Stimulated activated CD4-positive, alpha-beta T cell treated with anti-CD3 and anti-CD28 coated beads, Interleukin-15, amount 100 ng/mL, for 1 hour (primary cell): Measurements from ENCODE around the gene SLC16A8.
A peak's percentile ranks its signal among the peaks of the same experiment; 100 is the strongest.

Experiments
- DNase-seq, 2 donors: peaks; one replicate each; pipeline ENCODE4 v3.0.0-alpha.2; 2020; ENCODE audit warnings: low read depth in 1 of 2, low spot score in 1 of 2

Gene SLC16A8

DNA sequence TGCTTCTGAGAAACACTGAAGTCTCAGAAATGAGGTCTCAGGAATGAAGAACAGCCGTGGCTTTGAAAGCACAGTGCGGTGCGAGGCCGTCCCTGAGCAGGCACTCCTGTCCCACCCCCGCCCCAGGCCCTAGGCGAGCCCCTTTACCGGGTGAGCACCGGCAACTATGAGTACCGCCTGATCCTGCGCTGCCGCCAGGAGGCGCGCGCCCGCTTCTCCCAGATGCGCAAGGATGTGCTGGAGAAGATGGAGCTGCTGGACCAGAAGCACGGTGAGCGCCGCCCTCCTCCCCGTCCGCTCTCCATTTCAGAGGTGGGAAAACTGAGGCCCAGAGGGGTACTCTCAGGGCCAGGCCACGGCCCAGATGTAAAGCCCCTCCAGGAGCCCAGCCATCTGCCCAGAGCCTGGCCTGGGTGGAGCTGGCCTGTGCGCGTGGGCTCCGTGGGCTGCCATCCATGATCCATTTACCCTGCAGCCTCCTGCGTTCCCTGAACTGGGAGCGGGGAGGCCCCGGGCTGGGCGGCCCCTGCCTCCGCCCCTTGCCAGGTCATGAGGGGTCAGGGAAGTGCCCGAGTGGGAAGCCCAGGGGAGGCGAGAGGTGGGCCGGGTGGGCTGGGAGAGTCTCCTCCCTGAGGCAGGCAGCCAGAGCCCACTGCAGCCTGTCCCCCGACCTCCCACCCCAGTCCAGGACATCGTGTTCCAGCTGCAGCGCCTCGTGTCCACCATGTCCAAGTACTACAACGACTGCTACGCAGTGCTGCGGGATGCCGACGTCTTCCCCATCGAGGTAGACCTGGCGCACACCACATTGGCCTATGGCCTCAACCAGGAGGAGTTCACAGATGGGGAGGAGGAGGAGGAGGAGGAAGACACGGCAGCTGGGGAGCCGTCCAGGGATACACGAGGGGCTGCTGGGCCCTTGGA, 9.5 kb downstream of the SLC16A8 start:
- DNase-seq = no peak

DNA sequence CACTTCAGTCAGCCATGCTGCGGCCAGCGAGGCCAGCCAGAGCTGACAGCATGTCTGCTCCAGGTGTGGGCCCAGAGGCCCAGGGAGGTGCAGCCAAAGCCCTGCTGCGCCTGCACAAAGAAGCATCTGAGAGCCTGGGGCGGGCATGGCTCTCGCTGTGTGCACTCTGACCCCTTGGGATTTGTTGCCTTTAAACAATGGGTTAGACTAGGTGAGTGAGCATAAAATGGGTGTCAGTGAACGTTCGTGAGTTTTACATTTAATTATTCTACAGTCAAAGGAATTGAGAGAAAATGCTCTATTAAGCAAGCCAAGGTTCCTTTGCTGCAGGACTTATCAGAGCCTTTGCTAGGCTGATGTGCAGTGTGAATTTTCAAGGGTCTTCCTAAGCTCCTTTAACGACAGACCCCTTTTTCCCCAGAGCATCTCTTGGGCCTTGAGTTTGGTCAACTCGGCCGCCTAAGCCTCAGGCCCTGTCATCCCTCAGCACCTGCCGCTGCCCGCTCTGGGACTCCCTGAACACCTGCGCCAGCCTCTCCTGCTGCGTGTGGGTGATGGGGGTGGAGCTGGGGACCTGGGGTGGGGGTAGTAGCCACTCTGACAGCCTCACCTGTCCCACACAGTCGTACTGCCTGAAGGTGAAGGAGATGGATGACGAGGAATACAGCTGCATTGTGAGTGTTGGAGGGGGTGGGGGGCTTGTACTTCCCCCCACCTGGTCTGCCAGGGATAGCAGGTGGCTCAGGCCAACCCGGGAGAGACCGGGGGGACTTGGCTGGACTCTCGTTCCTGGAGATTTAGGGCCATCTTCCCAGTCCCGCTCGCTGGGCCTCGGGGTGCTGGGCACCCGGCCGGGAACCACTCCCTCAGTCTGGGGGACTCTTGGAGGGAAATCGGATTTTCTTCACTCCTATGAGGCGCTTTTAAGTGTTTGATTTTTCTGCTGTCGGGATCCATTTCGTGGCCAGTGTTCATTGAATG, 10.5 kb downstream of the SLC16A8 start:
- no peak for DNase-seq

DNA sequence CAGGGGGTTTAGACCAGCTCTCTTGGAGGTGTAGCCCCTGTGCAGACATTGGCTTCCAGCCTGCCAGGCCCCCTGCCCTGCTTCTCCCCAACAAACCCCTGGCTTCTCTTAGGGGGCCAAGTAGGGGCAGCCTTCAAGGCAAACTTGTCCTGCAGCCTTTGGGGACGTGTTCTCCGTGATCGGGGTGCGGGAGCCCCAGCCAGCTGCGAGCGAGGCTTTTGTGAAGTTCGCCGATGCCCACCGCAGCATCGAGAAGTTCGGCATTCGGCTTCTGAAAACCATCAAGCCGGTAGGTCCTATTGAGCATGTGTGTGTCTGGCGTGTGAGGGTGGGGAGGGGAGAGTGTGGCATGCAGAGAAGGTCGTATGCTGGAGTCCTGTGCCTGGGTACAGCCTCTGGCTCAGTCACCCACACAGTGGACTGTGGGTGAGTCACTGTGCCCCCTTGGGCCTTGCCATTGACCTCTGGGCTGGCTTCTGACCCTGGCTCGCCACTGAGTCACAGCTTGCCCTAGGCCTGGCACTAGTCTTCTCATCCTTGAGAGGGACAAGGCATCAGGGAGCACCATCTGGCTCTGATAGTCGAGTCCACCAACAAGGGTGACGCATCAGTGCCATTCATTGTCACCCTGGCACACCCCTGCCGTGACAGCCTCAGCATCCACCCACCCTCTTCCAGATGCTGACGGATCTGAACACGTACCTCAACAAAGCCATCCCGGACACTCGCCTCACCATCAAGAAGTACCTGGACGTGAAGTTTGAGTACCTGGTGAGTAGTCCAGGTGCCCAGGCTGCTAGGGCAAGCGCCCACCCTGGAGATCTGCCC, 11.4 kb downstream of the SLC16A8 start:
- DNase-seq = no peak

DNA sequence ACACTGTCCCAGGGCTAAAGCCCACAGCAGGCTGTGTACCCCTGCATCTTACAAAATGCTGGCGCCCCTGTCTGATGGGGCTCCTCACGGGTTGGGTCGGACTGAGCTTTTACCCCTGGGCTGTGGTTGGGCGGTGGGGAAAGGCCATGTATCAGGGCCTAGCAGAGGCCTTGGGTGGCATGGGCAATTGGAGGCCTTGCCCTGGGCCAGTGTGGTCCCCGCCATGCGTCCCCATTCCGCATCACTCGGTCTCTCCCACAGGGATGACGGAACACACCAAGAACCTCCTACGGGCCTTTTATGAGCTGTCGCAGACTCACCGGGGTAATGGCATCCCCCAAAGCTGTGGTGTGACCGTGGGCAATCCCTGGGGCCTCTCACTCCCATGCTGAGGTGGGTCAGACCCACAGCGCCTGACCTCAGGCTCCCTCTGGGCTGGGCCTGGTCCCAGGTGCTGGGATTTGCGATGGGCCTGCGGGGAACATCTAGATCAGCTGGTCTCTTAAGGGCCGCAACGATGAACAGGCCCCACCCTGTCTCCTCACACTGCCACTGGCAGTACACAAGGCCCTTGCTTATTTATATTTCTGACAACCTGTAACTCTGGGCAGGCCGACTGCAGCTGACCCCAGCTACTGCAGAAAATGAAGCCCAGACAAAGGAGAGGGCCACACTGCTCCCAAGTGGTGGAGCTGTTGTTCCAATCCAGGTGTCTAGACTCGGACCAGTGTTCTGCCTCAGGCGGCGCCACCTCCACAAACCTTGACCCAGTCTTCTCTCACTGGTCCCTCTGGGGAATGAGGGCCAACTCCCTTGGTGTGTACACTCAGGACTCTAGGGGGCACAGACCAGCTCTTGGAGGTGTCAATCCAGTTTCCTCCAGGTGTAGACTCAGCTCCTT, 12.3 kb downstream of the SLC16A8 start:
- no peak for DNase-seq

DNA sequence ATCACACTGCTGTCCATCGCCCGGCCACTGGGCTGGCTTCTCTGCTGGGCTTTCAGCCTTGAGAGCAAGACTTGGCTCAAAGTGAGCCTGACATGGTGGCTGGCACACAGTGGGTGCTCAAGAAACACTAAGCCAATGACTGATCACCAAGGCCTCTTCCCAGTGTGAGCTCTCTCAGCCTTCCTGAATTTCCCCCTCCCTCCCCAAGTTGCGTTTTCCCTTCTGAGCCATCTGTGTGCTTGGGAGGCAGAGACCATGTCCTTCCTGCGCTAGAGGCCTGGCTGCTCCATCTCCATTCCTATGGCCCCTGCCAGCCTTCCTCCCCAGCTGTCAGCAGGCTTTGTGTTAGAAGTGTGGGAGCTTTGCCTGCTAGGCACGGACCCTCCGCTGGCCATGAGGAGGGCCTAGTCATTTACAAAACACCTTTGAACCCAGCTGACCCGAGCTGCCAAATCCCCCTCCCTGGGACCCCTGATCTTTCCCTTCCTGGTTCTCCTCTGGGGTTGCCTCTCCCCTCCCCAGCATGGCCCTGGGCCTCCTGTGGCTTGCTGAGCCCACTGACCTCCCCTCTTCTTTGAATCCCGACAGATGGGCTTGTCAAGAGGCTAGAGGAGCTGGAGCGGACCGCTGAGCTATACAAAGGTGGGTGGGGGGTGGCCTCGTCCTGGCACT, 13.6 kb downstream of the SLC16A8 start:
- DNase-seq = no peak

DNA sequence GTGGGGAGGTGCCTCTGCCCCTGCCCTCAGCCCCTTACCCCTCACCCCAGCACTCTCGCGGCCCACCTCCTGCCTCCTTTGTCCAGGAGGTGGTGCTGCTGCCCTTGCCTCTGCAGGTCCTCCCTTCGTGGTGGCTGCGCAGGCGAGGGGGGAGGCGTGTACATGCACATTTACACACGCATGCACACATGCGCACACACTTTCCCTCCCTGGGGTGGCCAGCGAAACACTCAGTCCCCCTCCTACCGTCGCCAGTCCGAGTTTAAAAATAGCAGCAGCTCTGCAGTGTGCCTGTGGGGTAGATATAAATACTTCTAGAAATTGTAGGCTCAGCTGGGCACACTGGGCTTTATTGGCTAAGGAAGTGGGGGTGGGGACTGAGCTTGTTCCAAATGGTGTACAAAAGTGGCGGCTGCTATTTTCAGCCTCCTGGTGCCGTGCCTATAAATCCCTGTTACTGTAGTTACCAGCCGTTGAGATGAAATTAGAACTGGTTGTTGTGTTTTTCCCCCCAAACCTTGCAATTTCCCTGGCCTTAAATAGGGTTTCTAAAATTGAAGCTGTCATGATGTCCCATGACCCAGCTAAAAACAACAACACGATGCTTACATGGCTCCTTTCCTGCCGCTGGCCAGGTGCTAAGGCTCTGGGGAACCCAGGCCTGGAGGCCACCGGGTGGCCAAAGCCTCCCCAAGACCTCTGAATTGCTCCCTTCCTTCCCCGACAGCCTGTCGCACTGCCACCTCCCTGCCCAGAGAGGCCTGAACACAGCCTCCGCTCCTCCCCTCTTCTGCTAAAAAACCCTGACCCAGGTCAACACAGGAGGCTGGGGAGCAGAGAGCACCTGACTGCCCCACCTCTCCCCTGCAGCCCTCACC, 14.4 kb downstream of the SLC16A8 start:
- no peak for DNase-seq

DNA sequence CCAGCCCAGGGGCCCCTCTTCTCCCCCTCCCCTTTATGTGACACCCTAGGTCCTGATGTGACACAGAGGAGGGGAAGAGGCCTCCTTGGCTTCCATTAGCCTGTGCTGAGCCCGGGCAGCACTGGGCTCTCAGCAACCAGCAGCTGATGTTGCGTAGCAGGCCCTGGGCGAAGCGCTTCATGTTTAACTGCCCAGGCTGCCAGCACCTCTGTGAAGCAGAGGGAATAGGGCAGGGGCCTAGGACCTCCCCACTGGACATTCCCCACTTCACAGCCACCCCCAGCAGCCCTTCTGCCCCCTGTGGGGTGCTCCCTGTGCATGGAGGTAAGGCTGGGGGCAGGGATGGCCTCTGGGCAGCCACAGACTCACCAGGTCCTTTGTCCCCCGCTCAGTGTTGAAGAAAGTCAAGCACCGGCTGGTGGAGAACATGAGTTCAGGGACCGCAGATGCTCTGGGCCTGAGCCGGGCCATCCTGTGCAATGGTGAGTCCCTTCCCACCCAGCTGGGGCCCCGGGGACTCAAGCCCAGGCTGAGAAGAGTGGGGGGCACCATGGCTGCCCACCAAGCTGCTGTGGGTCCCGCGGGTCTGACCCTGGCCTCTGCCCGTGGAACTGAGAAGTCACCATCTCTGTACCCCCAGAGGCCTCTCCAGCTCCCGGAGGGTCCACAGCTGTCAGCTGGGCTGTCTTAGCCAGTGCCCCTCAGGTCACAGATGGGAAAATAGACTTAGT, 15.2 kb downstream of the SLC16A8 start:
- DNase-seq = no peak

DNA sequence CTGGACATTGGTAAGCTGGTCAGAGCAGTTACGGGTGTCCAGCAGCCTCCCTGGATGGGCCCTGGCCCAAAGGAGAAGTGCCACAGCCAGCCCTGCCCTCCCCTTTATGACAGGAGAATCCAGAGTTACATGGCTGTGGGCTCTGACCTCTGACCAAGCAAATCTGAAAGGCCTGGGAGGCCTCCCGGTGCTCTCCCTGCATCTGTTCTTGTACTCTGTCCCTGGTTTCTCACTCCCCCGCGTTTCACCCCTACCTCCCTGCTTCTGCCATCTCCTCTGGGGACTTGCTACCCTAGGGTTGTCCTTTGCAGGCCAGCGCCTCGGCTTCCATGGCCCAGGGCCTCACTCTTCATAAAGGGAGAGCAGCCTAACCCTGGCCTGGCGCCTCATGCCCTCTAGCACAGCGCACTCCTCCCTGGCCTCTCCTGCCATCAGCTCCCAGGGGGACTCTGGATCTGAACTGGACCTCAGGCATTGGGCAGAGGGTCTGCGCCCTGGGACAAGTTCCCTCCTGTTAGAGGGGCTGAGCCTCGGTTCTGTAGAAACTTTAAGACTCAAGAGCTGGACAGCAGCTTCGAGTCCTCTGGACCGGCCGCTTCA, 16.1 kb downstream of the SLC16A8 start:
- no peak for DNase-seq

DNA sequence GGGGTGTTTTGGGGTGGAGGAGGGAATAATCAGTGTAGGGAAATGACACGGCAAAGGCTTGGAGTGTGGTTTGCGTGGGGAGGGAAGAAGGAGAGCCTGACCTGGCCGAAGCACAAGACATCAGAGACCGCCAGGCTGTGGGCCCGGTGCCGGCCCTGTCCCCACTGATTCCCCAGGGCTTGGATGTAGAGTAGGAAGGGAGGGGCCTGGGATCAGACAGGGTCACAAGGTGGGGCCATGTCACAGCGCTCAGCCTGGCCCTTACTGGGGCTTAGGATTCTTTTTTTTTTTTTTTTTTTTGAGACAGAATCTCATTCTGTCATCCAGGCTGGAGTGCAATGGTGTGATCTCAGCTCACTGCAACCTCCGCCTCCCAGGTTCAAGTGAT, 17.0 kb downstream of the SLC16A8 start:
- DNase-seq = no peak

DNA sequence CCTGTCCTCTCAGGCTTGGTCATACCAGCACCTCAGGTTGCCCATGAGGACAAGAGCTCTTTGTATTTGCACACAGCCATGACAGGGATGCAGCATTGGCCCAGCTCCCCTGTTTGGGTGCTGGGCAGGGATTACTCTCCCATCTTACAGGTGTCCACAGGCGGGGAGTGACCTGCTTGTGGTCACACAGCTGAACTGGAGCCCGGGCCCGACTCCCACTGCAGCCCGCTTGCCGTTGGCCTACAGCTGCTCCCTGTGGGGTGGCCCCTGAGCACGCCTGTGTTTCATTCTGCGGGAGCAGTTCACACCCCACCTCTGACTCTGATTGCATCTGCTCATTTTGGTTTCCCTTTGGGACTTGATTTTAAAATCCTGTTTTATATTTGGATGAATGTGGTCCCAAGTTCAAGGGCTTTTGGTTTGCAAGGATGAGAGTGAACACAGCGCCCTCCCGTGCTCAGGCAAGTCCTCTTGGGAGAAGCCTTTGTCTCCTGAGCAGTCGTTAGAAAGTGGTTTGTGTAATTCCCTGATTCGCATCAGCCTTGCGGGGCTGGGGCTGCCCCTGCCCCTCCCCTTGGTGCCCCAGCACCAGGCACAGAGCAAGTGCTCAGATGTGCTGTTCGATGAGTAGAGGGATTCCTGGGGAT, 17.5 kb downstream of the SLC16A8 start:
- DNase-seq = no peak

DNA sequence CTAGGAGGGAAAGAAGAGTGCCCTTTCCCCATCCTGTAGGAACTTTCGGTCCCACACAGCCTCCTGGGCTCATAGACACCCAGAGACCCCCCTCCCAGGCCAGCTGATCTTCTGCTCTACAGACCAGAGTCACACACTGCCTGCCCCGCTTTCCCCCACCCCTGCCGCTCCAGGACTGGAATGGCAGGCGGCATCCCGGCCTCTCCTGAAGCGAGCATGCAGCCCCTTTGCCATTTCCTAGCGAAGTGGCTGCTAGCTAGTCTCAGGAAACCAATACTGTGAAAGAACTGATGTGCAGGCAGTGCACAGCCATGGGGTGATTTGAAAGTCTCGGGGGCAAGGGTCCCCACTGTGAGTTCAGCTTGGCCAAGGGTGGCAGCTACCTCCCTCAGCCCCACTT, 18.4 kb downstream of the SLC16A8 start:
- no peak for DNase-seq

DNA sequence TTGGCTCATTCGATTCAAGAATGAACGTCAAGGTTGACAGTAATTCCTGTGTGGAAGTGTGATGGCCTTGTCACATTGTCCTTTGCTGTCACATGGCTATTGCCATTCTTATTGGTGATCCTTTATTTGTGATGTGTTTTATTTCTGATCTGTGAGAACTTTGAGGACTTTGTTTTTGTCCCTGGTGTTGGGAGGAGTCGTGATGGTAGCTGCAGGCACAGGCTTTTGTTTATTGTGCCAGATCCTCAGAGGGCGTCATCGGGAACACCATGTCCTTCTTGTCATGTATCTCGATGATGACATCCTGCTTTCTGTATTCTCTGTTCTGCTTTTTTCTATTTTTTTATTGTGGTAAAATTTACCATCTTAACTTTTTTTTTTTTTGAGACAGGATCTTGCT, 21.2 kb downstream of the SLC16A8 start:
- DNase-seq = no peak

DNA sequence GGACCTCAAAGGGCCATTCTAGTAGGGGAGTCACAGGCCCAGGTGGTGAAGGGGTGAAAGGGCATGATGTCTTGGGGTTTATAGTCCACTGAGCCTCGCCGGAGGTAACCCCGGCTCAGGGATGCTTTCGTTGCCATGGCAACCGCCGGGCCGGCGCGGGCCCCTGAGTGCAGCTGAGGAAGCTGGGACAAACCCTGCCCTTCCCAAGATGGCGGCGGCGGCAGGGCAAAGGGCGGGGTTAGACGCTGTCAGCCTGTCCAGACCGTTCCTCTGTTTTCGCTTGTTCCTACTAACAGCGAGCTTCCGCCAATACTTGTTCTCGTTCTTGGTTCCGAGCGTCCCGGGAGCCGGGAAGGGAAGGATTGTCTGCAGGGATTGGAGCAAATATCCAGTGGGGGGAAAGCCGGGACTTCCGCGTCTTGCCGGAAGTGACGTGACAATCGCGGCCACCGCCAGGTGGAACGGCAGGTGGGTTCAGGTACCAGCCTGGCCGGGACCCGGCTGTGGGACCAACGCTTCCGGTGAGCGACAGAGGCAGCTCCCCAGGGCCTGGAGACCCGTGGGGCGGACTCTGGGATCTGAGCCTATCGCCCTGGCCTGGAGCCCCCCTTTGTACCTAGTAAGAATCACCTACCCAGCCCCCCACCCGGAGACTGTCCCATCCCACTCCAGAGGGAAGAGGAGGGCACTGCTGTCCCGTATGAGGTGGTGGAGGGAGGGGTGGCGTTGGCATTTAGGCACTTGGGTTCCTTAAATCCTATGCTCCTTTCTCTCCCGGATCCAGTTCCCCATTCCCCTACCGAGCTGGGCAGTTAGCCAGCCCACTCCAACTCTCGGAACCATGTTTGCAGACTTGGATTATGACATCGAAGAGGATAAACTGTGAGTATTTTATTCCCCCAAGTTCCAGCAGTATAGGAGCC, 26.8 kb downstream of the SLC16A8 start, which contains the start of gene PICK1:
Gene PICK1, plus strand, starts transcription at position 436 of the 923 bp plus-strand sequence. Its CDS starts 406 bp downstream, at position 842.
- peak; percentile 57 to 71 for DNase-seq

DNA sequence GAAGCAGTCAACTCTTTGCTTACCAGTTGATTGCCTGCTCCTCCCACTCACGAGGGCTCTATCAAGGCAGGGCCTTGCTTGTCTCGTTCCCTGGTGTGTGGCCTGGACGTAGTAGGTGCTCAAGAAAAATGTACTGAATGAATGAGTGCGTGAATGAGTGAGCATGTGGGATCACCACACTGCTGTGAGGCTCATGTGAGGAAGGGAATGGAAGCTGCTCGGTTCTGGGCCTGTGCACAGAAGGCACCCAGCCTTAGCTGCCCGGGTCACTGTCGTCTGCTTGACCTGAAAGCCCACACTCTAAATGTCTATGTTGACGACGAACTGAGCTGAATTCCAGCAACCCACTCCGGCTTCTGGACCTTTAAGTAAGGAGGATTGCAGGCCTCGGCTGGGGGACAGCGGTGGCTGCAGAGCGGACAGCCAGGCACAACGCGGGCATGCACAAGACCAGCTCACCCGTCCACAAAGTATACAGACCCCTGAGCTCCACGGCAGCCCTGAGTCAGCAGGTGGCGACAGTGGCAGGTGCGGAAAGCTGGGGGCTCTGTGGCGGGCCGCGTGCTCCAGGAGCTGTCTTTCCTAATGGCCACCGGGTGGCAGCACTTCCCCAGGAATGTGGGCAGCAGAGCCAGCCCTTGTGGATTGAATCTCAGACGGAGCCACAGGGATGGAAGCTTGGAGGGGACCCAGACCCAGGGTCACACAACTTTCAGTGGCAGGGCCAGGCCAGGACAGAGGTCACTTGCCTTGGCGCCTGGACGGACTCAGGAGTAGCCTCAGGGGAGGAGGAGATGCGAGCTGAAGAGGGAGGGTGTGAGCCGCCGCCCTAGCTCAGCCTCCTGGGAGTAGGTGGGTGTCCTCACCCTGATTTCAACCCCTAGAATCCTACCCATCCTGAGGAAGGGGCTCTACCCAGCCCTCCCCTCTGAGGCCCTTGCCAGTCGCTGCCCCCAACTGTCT, 31.8 kb downstream of the SLC16A8 start:
- peak; percentile 49 to 64 for DNase-seq

DNA sequence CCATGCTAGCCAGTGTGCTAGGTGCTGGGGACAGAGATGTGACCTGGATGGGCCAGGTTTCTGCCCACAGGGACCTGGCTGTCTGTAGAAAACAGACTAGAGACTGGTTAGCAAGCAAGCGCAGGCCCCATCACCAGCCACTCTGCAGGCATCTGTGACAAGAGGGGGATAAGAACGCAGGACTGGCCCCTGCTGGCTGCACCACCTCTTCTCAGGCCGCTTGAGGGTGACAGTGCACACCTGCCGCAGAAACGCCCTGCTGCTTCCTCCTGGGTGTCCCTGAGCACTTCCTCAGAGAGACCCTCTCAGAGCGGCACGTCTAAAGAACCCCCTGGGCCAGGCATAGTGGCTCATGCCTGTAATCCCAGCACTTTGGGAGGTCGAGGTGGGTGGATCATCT, 32.7 kb downstream of the SLC16A8 start:
- no peak for DNase-seq
